NK-92 treated with Interleukin-12 subunit alpha and Interleukin-12 subunit beta, amount 100 ng/mL, for 24 hours (cell line): ENCODE data around the gene HELZ.
"Not testable (repeated sequence)": the region's sequence is repeated elsewhere in the genome, so short reads cannot be mapped to it uniquely, and the experiment has no call there.

Source experiments
- DNase-seq: peaks from one replicate; lab custom pipeline; 2025; lab: John Stamatoyannopoulos, UW

The HELZ gene

GRCh38 chr17:67270416-67270815 is 25.4 kb upstream of the HELZ start:
- no peak for DNase-seq

DNA sequence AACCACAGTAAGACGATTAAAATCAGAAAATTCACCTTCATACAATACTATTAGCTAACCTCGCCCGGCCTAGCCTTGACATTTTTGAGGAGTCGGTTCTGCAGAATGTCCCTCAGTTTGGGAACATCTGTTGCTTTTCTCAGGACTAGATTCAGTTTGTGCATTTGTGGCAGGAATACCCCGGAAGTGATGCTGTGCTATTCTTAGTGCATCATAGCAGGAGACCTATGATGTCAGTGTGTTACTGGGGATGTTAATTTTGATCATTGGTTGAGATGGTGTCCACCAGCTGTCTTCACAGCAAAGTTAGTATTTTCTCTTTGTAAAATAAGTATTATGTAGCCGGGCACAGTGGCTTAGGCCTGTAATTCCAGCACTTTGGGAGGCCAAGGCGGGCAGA is 21.5 kb upstream of the HELZ start:
- no peak for DNase-seq

- no peak for DNase-seq
These were observed 20.5 kb upstream of the HELZ start for GRCh38 chr17:67265436-67266019.

DNA sequence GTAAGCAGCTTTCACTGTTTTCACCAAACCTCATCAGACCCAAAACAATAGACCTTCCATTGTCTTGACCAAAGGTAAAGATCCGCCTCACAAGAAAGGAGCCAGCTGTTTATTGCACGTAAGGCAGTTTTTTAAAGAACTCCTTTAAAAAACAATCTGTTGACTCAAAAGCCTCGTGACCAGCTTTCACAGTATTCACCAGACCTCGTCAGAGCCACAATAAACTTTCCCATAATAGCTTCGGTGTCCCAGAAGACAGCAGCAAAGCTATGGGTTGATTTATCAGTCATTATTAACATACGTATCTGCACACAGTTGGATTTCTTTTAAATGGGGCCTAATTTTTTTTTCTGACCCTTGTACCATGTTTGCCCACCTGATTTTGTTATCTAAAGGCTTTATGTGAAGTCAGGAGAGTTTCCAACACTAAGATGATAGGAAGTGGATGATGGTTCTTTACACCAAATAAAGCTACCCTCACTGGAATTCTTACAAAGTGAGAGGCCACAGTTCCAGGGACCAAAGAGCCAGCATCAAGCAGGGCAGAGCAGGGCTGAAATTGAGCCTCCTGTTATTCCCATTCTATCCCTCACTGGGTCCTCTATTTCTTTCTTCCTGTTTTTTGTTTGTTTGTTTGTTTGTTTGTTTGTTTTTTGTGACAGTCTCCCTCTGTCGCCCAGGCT is 17.6 kb upstream of the HELZ start:
- no peak for DNase-seq

GRCh38 chr17:67260170-67260987 is 15.4 kb upstream of the HELZ start:
- no peak for DNase-seq

DNA sequence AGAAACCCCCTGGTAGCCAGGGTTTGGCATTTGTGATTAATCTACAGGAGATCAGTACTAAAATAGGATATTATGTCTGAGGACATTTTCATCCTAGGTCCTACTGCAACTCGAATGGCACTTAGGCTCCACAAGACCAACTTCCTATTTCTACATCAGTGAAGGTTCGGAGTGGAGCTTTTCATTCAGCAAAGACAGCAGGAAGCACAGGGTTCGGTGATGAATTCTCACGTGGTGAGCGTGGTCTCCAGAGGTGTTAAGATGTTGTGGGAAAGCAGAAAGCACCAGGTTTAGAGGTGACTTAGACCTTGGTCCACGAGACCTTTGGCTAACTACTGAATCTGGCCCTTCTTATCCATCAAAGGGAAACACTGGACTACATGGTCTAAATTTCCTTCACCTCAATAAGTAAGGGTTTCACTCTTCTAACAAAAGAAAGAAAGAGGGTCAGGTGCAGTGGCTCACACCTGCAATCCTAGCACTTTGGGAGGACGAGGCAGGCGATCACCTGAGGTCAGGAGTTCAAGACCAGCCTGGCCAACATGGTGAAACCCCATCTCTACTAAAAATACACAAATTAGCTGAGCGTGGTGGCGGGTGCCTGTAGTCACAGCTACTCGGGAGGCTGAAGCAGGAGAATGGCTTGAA is 13.9 kb upstream of the HELZ start:
- DNase-seq: peak; percentile 59

DNA sequence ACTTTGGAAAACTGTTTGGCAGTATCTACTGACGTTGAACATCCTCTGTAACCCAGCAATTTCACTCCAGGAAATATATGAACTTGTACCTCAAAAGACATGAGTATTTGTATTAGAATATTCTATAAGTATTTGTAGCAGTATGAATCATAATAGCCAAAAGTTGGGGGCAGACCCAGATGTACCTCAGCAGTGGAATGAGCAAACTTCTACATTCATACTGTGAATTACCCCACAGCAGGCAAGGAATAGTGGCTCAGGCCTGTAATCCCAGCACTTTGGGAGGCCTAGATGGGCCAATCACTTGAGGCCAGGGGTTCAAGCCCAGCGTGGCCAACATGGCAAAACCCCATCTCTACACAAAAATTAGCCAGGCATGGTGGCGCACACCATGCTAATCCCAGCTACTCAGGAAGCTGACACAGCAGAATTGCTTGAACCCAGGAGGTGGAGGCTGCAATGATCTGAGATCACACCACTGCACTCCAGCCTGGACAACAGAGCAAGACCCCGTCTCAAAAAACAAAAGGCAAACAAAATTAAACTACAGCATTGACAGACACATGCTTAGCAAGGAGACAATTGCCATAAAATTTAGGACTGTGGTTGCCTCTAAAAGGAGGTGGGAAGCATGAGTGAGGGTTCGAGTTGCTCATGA is 11.2 kb upstream of the HELZ start:
- no peak for DNase-seq

DNA sequence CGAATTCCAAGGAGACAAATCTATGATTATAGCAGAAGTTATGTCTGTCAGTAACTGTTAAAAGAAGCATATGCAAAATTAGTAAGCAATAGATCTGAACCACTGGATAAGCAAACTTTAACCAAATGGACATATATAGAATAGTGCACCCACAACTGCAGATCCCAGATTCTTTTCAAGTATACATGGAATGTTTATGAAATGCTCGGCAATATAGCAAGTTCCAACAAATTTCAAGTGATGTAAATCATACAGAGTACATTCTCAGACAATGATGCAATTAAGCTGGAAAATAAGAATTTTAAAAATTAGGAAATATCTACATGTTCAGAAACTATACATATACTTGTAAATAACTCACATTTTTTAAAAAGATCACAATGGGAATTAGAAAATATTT is 8.4 kb upstream of the HELZ start:
- no peak for DNase-seq

DNA sequence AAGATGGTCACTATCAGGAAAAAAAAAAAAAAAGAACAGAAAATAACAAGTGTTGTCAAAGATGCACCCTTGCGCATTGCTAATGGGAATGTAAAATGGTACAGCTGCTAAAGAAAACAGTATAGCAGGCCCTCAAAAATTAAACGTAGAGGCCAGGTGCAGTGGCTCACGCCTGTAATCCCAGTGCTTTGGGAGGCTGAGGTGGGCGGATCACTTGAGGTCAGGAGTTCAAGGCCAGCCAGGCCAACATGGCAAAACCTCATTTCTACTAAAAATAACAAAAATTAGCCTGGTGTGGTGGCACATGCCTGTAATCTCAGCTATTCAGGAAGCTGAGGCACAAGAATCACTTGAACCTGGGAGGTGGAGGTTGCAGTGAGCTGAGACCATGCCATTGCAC is 6.6 kb upstream of the HELZ start:
- DNase-seq: not testable (repeated sequence)

- no peak for DNase-seq
These were observed 3.3 kb upstream of the HELZ start for GRCh38 chr17:67248291-67248690.

DNA sequence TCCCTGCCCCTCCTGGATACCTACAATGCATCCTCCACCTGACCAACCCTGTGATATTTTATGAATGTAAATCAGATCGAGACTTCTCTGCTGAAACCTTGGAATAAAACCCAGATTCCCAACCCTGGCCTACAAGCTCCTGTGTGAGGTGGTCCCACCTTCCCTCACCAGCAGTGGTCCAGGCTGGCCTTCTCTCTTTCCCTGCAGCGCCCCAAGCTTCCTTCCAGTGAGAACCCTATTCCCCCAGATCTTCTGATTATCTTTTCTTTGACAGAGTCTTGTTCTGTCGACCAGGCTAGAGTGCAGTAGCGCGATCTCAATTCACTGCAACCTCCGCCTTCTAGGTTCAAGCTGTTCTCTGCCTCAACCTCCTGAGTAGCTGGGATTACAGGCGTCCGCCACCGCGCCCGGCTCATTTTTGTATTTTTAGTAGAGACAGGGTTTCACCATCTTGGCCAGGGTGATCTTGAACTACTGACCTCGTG is 2.5 kb upstream of the HELZ start:
- no peak for DNase-seq

DNA sequence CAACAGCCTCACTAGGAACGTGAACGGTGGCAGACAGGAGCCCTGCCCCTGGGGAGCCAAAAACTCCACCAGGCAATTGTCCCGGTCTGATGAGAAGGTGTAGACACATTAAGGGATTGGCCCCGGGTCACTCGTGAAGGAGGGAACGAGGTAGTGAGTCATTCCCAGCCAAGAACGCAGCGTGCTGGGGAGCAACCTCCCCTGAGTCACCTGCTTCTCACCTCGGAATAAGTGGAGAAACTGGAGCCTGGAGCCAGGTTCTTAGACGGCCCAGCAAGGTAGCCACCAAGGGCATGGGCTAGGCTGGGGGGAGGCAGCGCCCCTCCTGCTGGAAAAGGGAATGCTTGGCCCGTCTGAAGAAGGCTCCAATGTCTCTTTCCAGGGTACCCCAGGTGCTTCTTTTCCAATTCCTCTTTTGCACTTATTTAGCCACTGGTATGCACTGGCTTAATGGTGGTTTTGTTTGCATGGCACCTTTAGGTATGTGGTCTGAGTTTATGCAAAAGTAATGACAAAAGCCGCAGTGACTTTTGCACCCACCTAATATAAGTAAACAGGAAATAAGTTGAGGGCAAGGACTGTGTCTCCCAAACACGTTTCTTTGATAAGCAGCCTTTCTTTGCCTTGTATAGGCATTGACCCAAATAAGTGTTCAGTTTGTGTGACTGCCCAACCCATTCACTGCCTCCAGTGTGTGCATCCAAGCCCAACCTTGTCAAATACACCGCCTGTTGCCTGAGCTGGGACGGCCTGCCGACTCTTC is 1.8 kb upstream of the HELZ start:
- peak; percentile 76 for DNase-seq

DNA sequence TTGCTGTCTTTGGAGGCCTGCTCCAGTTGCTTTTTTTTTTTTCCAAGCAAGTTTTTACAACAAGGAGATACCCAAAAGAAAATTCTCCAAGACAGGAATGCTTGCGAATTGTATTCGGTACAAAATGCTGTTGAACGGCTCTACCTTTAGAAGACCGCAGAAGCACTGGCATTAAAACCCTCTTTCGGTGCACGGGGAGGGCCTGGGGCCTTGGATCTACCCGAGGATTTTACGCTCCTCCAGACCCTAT is 1.3 kb upstream of the HELZ start:
- DNase-seq: no peak

DNA sequence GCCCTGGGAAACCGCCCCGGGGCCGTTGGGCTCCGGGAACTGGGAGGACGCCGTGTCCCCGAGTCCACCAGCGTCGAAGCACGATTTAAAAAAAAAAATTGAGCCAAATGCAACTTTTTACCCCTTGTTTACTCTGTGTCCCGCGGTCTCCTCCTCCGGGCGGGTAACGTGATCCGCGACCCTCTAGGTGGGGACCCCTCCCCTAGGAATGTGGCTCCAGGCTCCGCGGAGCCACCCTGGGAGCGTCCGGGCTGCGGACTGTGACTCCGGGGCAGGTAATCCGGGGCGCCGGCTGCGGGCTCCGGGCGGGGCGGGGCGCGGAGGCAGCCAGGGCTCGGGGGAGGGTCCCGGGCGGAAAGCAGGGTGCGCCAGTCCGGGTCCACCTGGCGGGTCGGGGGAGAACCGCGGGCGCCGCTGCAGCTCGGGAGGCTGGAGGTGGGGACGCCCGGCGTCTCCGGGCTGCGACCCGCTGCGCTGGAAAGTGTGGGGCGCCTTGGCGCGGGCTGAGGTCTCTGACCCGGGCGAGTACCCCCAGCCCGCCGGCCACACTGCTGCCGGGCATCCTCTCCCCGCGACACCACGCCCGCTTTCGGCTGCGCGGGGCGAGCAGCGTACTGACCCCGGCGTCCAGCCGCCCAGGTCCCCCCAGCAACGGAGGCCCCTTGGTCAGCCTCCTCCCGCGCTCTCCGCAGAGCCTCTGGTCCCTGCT is 852 bp upstream of the HELZ start:
- DNase-seq: peak; percentile 43

DNA sequence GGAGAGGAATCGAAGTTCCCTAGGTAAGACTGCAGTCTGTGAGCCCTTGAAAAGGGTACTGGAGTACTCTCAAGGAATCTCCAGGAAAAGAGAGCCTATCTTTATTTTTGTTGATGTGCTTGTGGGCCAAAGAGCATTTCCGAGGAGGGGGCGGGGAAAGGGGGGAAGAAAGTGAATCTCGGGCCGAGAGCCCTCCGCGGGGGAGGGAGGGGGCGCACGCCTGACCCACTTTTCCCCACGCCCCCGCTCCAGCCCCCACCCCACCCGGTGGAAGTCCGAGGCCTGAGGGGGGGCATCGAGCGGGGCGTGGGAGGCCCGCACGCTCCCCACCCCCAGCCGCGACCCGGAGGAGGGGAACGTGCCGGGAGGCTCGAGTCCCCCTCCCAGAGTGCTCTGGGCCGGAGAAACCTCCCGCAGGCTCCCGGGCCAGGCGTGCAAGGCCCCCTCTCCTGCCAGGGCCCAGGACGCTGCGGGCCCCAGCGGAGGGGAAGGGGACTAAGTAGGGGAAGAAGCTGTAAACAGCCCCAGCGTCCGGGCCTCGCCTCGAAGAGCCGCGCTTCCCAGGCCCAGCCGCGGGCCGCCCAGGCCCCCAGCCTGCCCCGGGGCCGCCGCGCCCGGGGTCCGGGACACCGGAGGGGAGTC is 444 bp downstream of the HELZ start:
- peak; percentile 44 for DNase-seq

GRCh38 chr17:67243284-67243683 is 1.7 kb downstream of the HELZ start:
- DNase-seq: no peak

GRCh38 chr17:67241719-67242341 is 3.2 kb downstream of the HELZ start:
- DNase-seq: no peak

DNA sequence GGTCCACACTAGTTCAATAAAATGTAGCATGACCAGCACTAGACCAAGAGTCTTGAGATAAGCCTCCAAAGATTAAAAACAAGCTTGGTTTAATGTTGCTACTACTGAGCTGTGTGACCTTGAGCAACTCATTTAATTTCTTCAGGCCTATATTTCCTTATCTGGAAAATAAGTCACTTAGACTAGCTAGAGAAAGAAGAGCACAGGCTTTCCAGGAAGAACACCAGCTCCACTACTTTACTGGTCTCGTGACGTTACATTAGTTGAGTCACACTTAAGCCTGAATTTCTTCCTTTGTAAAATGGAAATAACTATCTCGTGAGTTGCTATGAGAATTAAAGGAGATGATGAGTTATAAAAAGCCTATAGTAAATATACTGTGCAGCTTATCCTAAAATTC is 5.4 kb downstream of the HELZ start:
- DNase-seq: no peak

DNA sequence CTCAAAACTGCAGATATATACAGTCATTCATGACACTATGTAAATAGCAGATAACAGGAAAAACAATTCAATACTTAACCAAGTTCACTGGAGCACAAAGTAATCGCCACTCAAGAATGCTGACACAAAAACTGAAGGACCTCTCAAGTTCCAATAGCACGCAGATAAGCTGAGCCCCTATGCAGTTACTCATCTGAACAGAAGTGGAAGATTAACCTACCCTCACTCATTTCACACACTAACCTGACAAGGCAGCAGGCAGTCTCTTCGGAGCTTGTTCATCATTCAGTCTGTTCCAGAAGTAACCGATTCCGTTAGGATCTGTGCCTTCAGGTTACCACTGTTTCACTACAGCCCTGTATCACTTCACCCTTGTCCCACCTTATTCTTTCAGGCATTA is 6.0 kb downstream of the HELZ start:
- DNase-seq: no peak

- no peak for DNase-seq
These were observed 12.6 kb downstream of the HELZ start for GRCh38 chr17:67232441-67232840.
